ENCODE measurements around the gene ATF7.

GRCh38 chr12:53516758-53517455 lies 109.3 kb downstream of the ATF7 start:
- TF ChIP-seq TAF1 (IDR thresholded peaks at IDR 0.05; ENCODE audit: low read depth, low read length) (no peak), POLR2A (IDR thresholded peaks at IDR 0.05; ENCODE audit: low read depth, low read length) (no peak), POLR2AphosphoS5 (IDR thresholded peaks at IDR 0.05; ENCODE audit: low read depth, low read length) (no peak), PAX5 (IDR thresholded peaks at IDR 0.05; ENCODE audit: insufficient read depth, low read length, severe bottlenecking) (no peak), SPI1 (IDR thresholded peaks at IDR 0.05; ENCODE audit: low read depth, low read length) (no peak)
